VCaP (cell line): Measurements from ENCODE around the gene GNPDA2.
"Not testable (repeated sequence)": the region's sequence is repeated elsewhere in the genome, so short reads cannot be mapped to it uniquely, and the experiment has no call there.

Source experiments
- H3K27ac ChIP-seq: fragments of 450-650 bp; 2 replicates; pipeline ENCODE4 v1.5.1; 2017
- CTCF ChIP-seq: fragments of 450-650 bp; conservative IDR thresholded peaks from 2 replicates; pipeline ENCODE4 v1.5.1; 2017; ENCODE audit warnings: mild to moderate bottlenecking, moderate library complexity

The GNPDA2 gene

GRCh38 chr4:44760142-44760898 is 34.0 kb upstream of the GNPDA2 start:
- no peak overlapping the region for H3K27ac ChIP-seq
- peak; percentile 79 for TF ChIP-seq CTCF

GRCh38 chr4:44756559-44756958 is 30.2 kb upstream of the GNPDA2 start:
- no peak for TF ChIP-seq CTCF
- H3K27ac ChIP-seq: no peak overlapping the region

GRCh38 chr4:44740201-44740600 is 13.8 kb upstream of the GNPDA2 start:
- H3K27ac ChIP-seq: no peak overlapping the region

GRCh38 chr4:44738615-44739014 is 12.3 kb upstream of the GNPDA2 start:
- TF ChIP-seq CTCF: peak; percentile 70
- H3K27ac ChIP-seq: no peak overlapping the region

More at GRCh38 chr4:44740201-44740600, 13.8 kb upstream of the GNPDA2 start:
- TF ChIP-seq CTCF: no peak

GRCh38 chr4:44736900-44737299 is 10.5 kb upstream of the GNPDA2 start:
- no peak overlapping the region for H3K27ac ChIP-seq
- no peak for TF ChIP-seq CTCF

- not testable (repeated sequence) for H3K27ac ChIP-seq
Observed at GRCh38 chr4:44728694-44729093, 2.3 kb upstream of the GNPDA2 start.

GRCh38 chr4:44727471-44727870 is 1.1 kb upstream of the GNPDA2 start:
- no peak overlapping the region for H3K27ac ChIP-seq
- no peak for TF ChIP-seq CTCF

GRCh38 chr4:44725726-44726037 is 674 bp downstream of the GNPDA2 start:
- H3K27ac ChIP-seq: peak overlapping the region; percentile 82
- TF ChIP-seq CTCF: no peak
